Tracheal epithelial cell (primary cell): Measurements from ENCODE around the gene PTGER3. TPM values are rescaled to one million over a fixed set of nuclear protein-coding genes. Genes with fewer than 3 reads are reported as not detected.

Source experiments
- total RNA-seq: library from RNA; depleted of rRNA; stranded (reverse); fragments of >200 nt; gene quantifications from 2 replicates; pipeline ENCODE4 v1.2.1, GENCODE V29; 2014

PTGER3 gene
- total RNA-seq = under 0.01 TPM in 1 of 2 replicates, not detected in the other

GRCh38 chr1:71047635-71048607 is at the start of gene PTGER3:
Gene PTGER3 (minus strand): TSS chr1:71047816. CDS start chr1:71047577, 239 bp downstream.

GRCh38 chr1:71080739-71081696 is 33.4 kb upstream of the PTGER3 start, which contains the start of gene ZRANB2:
Gene ZRANB2 (minus strand): TSS chr1:71081035. CDS start chr1:71080995, 40 bp downstream.

Other genes with a start within 250 kb of the PTGER3 start
- 21.0 and 25.2 TPM in 2 replicates for gene ZRANB2, start 33.2 kb upstream of the PTGER3 start, total RNA-seq